GM19455 (cell line): Measurements from ENCODE around the gene MNT.
A peak's percentile ranks its signal among the peaks of the same experiment; 100 is the strongest.

Source experiments
- ATAC-seq: cut with Tn5 transposase; IDR thresholded peaks from one replicate; pipeline ENCODE4 v1.9.1; 2021; ENCODE audit not compliant: unreplicated experiment

The MNT gene

DNA sequence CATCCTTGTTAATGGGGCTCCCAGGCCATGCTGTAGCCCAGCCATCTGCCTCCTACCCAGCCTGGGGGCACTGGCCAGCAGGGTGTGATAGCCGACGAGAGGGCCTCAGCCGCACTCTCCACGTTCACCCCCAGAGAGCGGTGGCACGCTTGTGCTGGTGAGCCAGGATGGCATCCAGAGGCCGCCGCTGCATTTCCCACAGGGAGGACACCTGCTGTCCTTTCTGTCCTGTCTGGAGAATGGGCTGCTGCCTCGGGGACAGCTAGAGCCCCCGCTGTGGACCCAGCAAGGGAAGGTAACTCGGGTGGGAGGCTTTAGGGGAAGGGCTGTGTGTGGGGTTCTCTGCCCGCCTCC, 36.1 kb downstream of the MNT start:
- no peak for ATAC-seq

GRCh38 chr17:2363851-2364762, 36.8 kb downstream of the MNT start:
- no peak for ATAC-seq

DNA sequence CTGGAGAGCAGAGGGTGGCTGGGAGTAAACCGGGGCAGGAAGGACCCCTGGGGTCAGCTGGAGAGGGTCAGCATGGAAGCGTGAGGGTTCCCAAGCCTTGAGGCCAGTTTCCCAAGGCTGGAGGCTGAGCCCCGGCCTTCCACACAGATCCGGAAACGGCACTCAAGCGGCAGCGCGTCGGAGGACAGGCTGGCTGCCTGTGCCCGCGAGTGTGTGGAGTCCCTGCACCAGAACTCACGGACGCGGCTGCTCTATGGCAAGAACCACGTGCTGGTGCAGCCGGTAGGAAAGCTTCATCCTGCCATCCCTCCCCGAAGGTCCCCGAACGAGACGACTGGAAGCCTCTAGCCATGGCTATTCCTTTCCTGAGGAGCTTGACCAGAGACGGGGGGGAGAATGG, 37.5 kb downstream of the MNT start:
- ATAC-seq = no peak

GRCh38 chr17:2362881-2363280, 38.0 kb downstream of the MNT start:
- ATAC-seq = no peak

DNA sequence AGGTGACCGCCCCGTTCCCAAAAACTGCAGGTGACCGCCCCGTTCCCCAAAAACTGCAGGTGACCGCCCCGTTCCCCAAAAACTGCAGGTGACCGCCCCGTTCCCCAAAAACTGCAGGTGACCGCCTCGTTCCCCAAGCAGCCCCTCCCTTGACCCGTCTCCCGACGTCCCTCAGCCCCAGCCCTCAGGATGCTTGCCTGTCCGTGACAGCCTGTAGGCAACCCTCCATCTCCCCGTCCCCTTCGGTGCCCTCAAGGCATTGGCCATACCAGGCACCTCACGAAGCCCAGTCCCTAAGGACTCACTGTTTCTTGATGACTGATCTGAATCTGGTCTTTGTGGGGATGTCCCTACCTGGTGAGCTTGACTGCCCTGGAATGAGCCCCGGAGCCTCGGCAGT, 38.4 kb downstream of the MNT start:
- ATAC-seq = no peak

GRCh38 chr17:2362016-2362415, 38.8 kb downstream of the MNT start:
- ATAC-seq = no peak

DNA sequence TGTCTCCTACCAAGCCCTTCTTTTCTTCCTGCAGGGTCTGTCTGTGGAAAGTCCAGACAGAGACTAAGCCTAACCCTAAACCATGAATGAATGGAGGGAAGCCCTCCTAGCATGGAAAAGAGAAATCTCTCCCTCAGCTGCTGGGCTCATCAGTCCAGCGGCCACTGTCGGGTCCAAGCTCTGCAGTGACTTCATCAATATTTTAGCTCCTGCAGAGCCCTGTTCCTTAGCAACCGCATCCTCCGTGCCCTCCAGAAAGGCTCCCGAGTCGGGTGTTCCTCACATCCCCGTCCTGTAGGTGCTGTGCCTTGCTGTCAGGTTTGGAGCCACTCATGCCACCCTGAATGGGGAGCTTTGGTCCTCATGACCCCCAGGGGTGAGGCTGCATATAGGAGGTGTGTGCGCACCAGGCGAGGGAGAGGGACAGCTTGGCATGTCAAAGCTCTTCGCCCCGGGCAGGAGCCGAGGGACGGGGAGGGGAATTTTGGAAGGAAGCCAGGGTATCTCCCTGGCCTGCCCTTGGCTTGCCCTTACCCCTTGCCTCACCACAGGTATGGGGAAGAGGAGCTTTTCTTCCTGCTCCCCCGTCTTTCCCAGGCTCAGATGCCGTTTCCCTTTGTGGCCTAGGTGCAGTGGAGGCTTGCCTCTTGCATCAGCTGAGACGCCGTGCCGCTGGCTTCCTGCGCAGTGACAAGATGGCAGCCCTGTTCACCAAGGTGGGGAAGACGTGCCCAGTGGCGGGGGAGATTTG, 39.7 kb downstream of the MNT start:
- ATAC-seq = no peak

GRCh38 chr17:2357931-2358434, 42.9 kb downstream of the MNT start:
- ATAC-seq = no peak

DNA sequence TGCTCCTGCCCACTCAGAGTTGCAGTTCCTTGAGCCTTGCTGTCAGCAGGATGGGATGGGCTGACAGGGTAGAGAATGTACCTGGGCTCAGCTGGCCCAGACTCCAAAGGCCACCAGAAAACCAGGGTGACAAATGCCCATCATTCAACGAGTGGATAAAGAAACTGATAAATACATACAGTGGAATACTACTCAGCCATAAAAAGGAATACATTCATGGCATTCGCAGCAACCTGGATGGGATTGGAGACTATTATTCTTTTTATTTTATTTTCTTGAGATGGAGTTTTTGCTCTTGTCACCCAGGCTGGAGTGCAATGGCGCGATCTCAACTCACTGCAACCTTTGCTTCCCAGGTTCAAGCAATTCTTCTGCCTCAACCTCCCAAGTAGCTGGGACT, 43.6 kb downstream of the MNT start:
- ATAC-seq = no peak

- ATAC-seq = no peak
Observed at GRCh38 chr17:2354311-2354710, 46.5 kb downstream of the MNT start.

DNA sequence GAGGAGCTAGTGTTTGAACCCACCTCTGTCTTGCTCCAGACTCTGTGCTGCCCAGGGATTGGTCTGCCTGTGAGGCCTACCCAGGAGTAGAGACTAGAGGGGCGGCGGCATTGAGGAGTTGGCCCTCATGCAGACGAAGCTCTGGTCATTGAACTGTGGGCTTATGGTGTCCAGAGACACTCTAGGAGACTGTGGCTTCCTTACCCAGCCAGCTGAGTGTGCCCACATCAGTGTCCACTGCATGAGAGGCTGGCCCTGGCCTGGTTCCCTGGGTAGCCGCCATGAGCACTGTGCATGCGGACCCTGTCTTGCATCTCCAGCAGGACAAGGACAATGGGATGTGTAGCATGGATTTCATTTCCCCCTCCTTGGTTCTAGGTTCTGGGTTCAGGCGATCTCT, 49.6 kb downstream of the MNT start:
- no peak for ATAC-seq

- ATAC-seq = no peak
Observed at GRCh38 chr17:2347805-2348685, 52.8 kb downstream of the MNT start.

DNA sequence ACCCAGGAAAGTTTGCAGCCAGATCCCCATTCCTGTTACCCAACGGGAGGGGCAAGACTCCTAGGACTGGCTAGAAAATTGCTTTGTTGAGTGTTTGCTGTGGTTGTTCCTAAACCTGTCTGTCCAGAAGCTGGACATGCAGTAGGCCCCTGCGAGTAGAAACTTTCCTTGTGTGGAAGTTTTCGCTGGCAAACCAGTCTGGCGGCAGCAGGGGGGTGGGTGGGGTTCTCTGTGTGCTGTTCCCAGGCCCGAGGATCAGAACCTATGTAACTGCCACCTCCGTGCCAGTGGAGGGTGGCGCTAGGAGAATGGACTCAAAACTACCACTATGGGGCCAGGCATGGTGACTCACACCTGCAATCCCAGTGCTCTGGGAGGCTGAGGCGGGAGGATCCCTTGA, 54.4 kb downstream of the MNT start:
- ATAC-seq = no peak

DNA sequence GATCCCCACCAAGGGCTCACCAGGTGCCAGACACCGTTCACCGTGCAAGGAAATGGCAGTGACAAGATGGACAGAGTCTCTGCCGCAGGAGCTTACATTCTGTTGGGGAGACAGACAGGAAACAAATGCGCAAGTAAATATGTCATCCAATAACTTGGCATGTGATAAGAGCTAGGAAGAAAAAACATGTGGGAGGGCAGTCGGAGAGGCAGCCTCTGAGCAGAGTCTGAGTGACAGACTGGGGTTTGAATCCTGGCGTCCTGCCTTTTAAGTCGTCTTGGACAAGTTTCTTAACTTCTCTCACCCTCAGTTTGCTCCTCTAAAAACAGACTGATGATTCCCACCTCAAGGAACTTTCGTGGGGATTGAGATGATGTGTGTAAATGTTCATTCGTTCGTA, 56.3 kb downstream of the MNT start:
- ATAC-seq = no peak

GRCh38 chr17:2343421-2343820, 57.4 kb downstream of the MNT start:
- no peak for ATAC-seq

DNA sequence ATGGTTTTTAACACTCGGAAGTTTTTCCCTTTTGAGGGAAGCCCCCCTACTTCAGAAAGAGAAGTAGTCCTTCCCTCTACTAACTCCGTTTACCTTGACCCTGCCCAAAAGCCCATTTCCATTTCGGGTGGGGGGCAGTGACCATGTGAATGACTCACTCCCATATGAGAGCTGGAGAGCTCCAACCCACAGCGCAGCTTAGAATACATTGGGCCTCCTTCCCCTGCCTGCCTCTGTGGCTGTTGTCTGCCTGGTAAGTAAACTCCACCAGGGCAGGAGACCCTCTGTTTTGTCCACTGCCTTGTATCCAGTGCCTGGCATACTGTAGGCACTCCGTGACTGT, 62.6 kb downstream of the MNT start:
- no peak for ATAC-seq

GRCh38 chr17:2337544-2338314, 63.1 kb downstream of the MNT start:
- ATAC-seq = peak; percentile 29

- peak; percentile 17 for ATAC-seq
Observed at GRCh38 chr17:2336852-2337543, 63.9 kb downstream of the MNT start, which contains the start of gene SGSM2. Gene SGSM2 (plus strand): TSS chr17:2337501. CDS start chr17:2337689, 188 bp downstream.

- peak; percentile 84 for ATAC-seq
Observed at GRCh38 chr17:2336215-2336851, 64.5 kb downstream of the MNT start, which contains the start of gene TSR1. Gene TSR1 (minus strand): TSS chr17:2336457. CDS start chr17:2336427, 30 bp downstream.
